Heart right ventricle (tissue), 16 donors: Measurements from ENCODE around the gene SLC19A1. TPM values are rescaled to one million over a fixed set of nuclear protein-coding genes. Genes with fewer than 3 reads are reported as not detected.

ENCODE experiments used
- ATAC-seq, 8 donors: fragments of 200-7000 bp; cut with Tn5 transposase; one replicate each; pipeline ENCODE4 v1.9.1; 2020; ENCODE audit warnings: mild to moderate bottlenecking in 8 of 8, moderate library complexity in 8 of 8, moderate number of reproducible peaks in 1 of 8
- DNase-seq, 2 donors: peaks; one replicate each; pipeline ENCODE4 v3.0.0-alpha.2; 2020
- H3K27ac ChIP-seq, 10 donors: fragments of 200-600 bp; sonication (generic) in 2 of 10; one replicate each; pipeline versions ENCODE4 v1.5.0 to v1.8.0; 2020 to 2022; ENCODE audit warnings: mild to moderate bottlenecking in 3 of 10
- H3K27me3 ChIP-seq, 7 donors: fragments of 200-600 bp; one replicate each; pipeline ENCODE4 v1.8.0; 2021 to 2022; ENCODE audit warnings: mild to moderate bottlenecking in 2 of 7
- H3K36me3 ChIP-seq, 9 donors: fragments of 200-600 bp; sonication (generic) in 1 of 9; one replicate each; pipeline versions ENCODE4 v1.5.0 to v1.8.0; 2020 to 2022; ENCODE audit warnings: mild to moderate bottlenecking in 2 of 9
- H3K4me1 ChIP-seq, 9 donors: fragments of 200-600 bp; sonication (generic) in 1 of 9; one replicate each; pipeline versions ENCODE4 v1.5.0 to v1.8.0; 2020 to 2022; ENCODE audit warnings: mild to moderate bottlenecking in 4 of 9
- H3K4me3 ChIP-seq, 10 donors: fragments of 200-600 bp; sonication (generic) in 2 of 10; one replicate each; pipeline versions ENCODE4 v1.5.0 to v1.8.0; 2020 to 2022; ENCODE audit warnings: mild to moderate bottlenecking in 7 of 10, moderate library complexity in 2 of 10
- H3K9me3 ChIP-seq, 11 donors: fragments of 200-600 bp in 10 of 11; sonication (generic) in 2 of 11; one replicate each; pipeline versions ENCODE4 v1.5.0 to v1.8.0; 2013 to 2022; ENCODE audit warnings: mild to moderate bottlenecking in 2 of 11, control low read depth in 1 of 11, moderate library complexity in 1 of 11
- CTCF ChIP-seq, 9 donors: fragments of 200-600 bp; sonication (generic) in 2 of 9; IDR thresholded peaks; one replicate each; pipeline versions ENCODE4 v1.5.0 to v1.8.0; 2021 to 2022; ENCODE audit warnings: antibody characterized with exemption in 9 of 9, mild to moderate bottlenecking in 5 of 9, moderate library complexity in 1 of 9
- WGBS, 2 donors: extraction: QIAGEN DNeasy Blood & Tissue Kit; methylation state at CpG; one replicate each; pipeline ENCODE4 v1.1.7; 2013; ENCODE audit warnings: inconsistent platforms in 1 of 2; 5-methylcytosine and 5-hydroxymethylcytosine counted together
- intact Hi-C, 10 donors: fragments of 100-400 bp; cut with DNase I; formaldehyde crosslinking; loops; one replicate each; pipeline versions ENCODE4 v1.11.1 to v1.14.2; 2022
- polyA plus RNA-seq, 2 donors: library from polyadenylated mRNA; stranded (reverse); fragments of 200-250 nt; gene quantifications; one replicate each; pipeline ENCODE4 v1.2.3, GENCODE V29; 2013
- total RNA-seq, 10 donors: library from RNA; stranded (reverse); fragmentation: NEBNext Ultra II Directional in 3 of 10; extraction: Animal tissue kit (Norgen Biotek cat#: 25700) in 3 of 10; gene quantifications; one replicate each; pipeline versions ENCODE4 v1.2.1 to v1.2.4, GENCODE V29; 2021 to 2023
- donor health status: Arrhythmogenic right ventricular cardiomyopathy.
- donor health status: ischemic (EF 13 %, LVEDD 7.1; RV severe dilation, severe dysfunction).
- donor health status: healthy with polysubstance abuse.
- donor health status: DM: no; HTN: yes; CAD: no.
- donor health status: DM: no; HTN: no; CAD: no.
- donor health status: ischemic (EF 25% LVEDD 6.9; RV normal size, moderate dysfunction).
- donor health status: ischemic (EF 25% LVEDD 5.7; RV mildly dilated, moderate dysfunction).
- donor health status: healthy.
- donor health status: DM: yes; HTN: yes; CAD: no.
- donor health status: Ischemic cardiomyopathy.
- donor health status: ischemic (EF 35%, LVEDD 5.7; RV mildly dilated, moderate dysfunction).
- donor health status: nonischemic (EF 11% LVEDD 7.7; RV severe dilation, severe dysfunction).
- donor health status: DM: yes; HTN: yes; CAD: no.
- donor health status: PGD.
- donor health status: ischemic (EF 29% LVEDD 5.4; RV normal size, mild dysfunction).
- donor health status: nonischemic (EF 23%, LVEDD 6.1; RV moderate dilation, normal function).

The SLC19A1 gene
- total and polyA plus RNA-seq, 12 donors, result 1.5 to 8.5 (median 3.8) TPM

- Histone ChIP-seq H3K27me3 (no peaks in the 10 kb centered on the region), H3K4me3 (no peak overlapping the region), H3K9me3 (no peaks in the 10 kb centered on the region), H3K36me3 (peaks cover 0 to 59% (median 31%) of the 10 kb centered on the region in 9 donors), H3K4me1 (no peaks in the 10 kb centered on the region), H3K27ac (no peak overlapping the region)
- no peak for TF ChIP-seq CTCF (IDR thresholded peaks at IDR 0.05)
- ATAC-seq, result no peak
- intact Hi-C loops, result no loop called here
- DNase-seq, result peak in 1 of 2 donors; percentile 10
- 87 to 92% methylated on average over 25 of the region's 25 CpGs for WGBS, 2 donors
Measured at GRCh38 chr21:45499201-45499750, 43.0 kb downstream of the SLC19A1 start.

GRCh38 chr21:45498646-45499000 lies 43.6 kb downstream of the SLC19A1 start:
- WGBS, 2 donors, result 92 to 97% methylated on average over 9 of the region's 9 CpGs
- Histone ChIP-seq H3K27me3 (no peaks in the 10 kb centered on the region), H3K4me3 (no peak overlapping the region), H3K36me3 (peaks cover 0 to 64% (median 31%) of the 10 kb centered on the region in 9 donors), H3K27ac (no peak overlapping the region), H3K9me3 (no peaks in the 10 kb centered on the region), H3K4me1 (no peaks in the 10 kb centered on the region)
- intact Hi-C loops, result no loop called here
- no peak for TF ChIP-seq CTCF (IDR thresholded peaks at IDR 0.05)
- DNase-seq (no peak), ATAC-seq (no peak)

GRCh38 chr21:45497846-45498645 lies 44.2 kb downstream of the SLC19A1 start:
- no peaks in the 10 kb centered on the region for H3K4me1 ChIP-seq
- H3K9me3 ChIP-seq, result no peaks in the 10 kb centered on the region
- intact Hi-C loops, result no loop called here
- no peak overlapping the region for H3K4me3 ChIP-seq
- peaks cover 0 to 70% (median 31%) of the 10 kb centered on the region in 9 donors for H3K36me3 ChIP-seq
- DNase-seq (no peak), ATAC-seq (no peak)
- 94 to 95% methylated on average over 37 to 39 of the region's 39 CpGs for WGBS, 2 donors
- no peaks in the 10 kb centered on the region for H3K27me3 ChIP-seq
- H3K27ac ChIP-seq, result no peak overlapping the region
- TF ChIP-seq CTCF (IDR thresholded peaks at IDR 0.05), result no peak

GRCh38 chr21:45496968-45497845 lies 45.0 kb downstream of the SLC19A1 start:
- Histone ChIP-seq H3K27ac (no peak overlapping the region), H3K27me3 (no peaks in the 10 kb centered on the region), H3K36me3 (peaks cover 0 to 73% (median 31%) of the 10 kb centered on the region in 9 donors), H3K4me3 (no peak overlapping the region), H3K9me3 (no peaks in the 10 kb centered on the region), H3K4me1 (no peaks in the 10 kb centered on the region)
- intact Hi-C loops, result no loop called here
- DNase-seq (peak in 1 of 2 donors; percentile 11), ATAC-seq (no peak)
- 91% methylated on average over 22 of the region's 22 CpGs for WGBS, 2 donors
- TF ChIP-seq CTCF (IDR thresholded peaks at IDR 0.05), result no peak
